K562 (cell line): Measurements from ENCODE around the gene LRRC74B. TPM values are rescaled to one million over a fixed set of nuclear protein-coding genes. Genes with fewer than 3 reads are reported as not detected.

ENCODE experiments used
- EGR1 ChIP-seq: fragments of 450-650 bp; conservative IDR thresholded peaks from 2 replicates; pipeline ENCODE4 v1.6.1; 2017; ENCODE audit warnings: mild to moderate bottlenecking
- KDM2B ChIP-seq: fragments of 250-450 bp; sonication (Bioruptor Pico); IDR thresholded peaks from 2 replicates; pipeline ENCODE4 v1.8.0; 2021; ENCODE audit warnings: mild to moderate bottlenecking, moderate library complexity
- KLF16 ChIP-seq: IDR thresholded peaks from 2 replicates; pipeline ENCODE4 v1.6.1; 2016; ENCODE audit warnings: antibody characterized with exemption
- MAFF ChIP-seq: IDR thresholded peaks from 2 replicates; pipeline ENCODE4 v1.6.1; 2012; ENCODE audit warnings: low read length, improper control_type of control experiment
- NRF1 ChIP-seq, 2 experiments: fragments of 450-650 bp; IDR thresholded peaks in 1 of 2; conservative IDR thresholded peaks in 1 of 2; 2 replicates each; pipeline ENCODE4 v1.6.1; 2014; ENCODE audit warnings: mild to moderate bottlenecking in 2 of 2
- POU5F1 ChIP-seq: fragments of 150-350 bp; IDR thresholded peaks from 2 replicates; pipeline ENCODE4 v1.6.1; 2014; ENCODE audit warnings: borderline replicate concordance, low read length, low read depth, mild to moderate bottlenecking; ENCODE audit not compliant: partially characterized antibody
- TAF9B ChIP-seq: fragments of 450-650 bp; IDR thresholded peaks from 2 replicates; pipeline ENCODE4 v1.6.1; 2018; ENCODE audit warnings: mild to moderate bottlenecking; ENCODE audit not compliant: partially characterized antibody
- TGIF2 ChIP-seq: sonication (generic); formaldehyde crosslinking; IDR thresholded peaks from 2 replicates; pipeline ENCODE4 v1.8.1; 2022; ENCODE audit warnings: mild to moderate bottlenecking, missing genetic modification reagents, moderate library complexity
- TOE1 ChIP-seq, 2 experiments: fragments of 450-650 bp in 1 of 2; sonication (generic) in 1 of 2; formaldehyde crosslinking in 1 of 2; IDR thresholded peaks; 2 replicates each; pipeline versions ENCODE4 v1.7.1 to v1.8.0; 2016 to 2022; ENCODE audit warnings: borderline replicate concordance in 2 of 2, mild to moderate bottlenecking in 2 of 2, antibody characterized with exemption in 1 of 2, inconsistent platforms in 1 of 2, low read depth in 1 of 2, missing genetic modification reagents in 1 of 2, moderate library complexity in 1 of 2
- TRIM24 ChIP-seq, 2 experiments: fragments of 450-650 bp; IDR thresholded peaks; 2 replicates each; pipeline ENCODE4 v1.6.1; 2016
- ZNF217 ChIP-seq: sonication (generic); formaldehyde crosslinking; IDR thresholded peaks from 2 replicates; pipeline ENCODE4 v1.8.0; 2022; ENCODE audit warnings: mild to moderate bottlenecking, missing genetic modification reagents
- polyA plus RNA-seq, 8 experiments: library from polyadenylated mRNA; depleted of rRNA in 4 of 8; stranded (reverse) in 5 of 8; unstranded in 3 of 8; fragments of >200 nt; fragmentation: Nextera tagmentation in 2 of 8; fragmentation: Illumina TruSeq in 1 of 8; extraction: Ambion mirVana in 2 of 8; extraction: Trizol in 1 of 8; gene quantifications; 2 replicates each; pipeline versions ENCODE4 v1.2.1 to v1.2.3, GENCODE V29; 2011 to 2014; ENCODE audit warnings: inconsistent platforms in 1 of 8, missing spikeins in 1 of 8
- total RNA-seq, 7 experiments: library from RNA; depleted of rRNA in 6 of 7; stranded (reverse); fragments of >200 nt in 6 of 7; fragmentation: Illumina TruSeq in 2 of 7; extraction: Trizol in 2 of 7; gene quantifications; 2 replicates each; pipeline versions ENCODE4 v1.2.1 to v1.2.3, GENCODE V29; 2011 to 2021; ENCODE audit warnings: low replicate concordance in 1 of 7
- TF ChIP-seq, protein P1 (sequence below), 3 experiments: fragments of 200-800 bp in 1 of 3; fragments of 250-450 bp in 1 of 3; fragments of 450-650 bp in 1 of 3; sonication (Bioruptor Pico) in 1 of 3; sonication (Bioruptor generic) in 1 of 3; formaldehyde crosslinking in 1 of 3; IDR thresholded peaks; 2 replicates each; pipeline versions ENCODE4 v1.6.1 to v1.8.0; 2016 to 2022; ENCODE audit warnings: mild to moderate bottlenecking in 2 of 3, missing genetic modification characterization in 2 of 3, missing compliant biosample characterization in 1 of 3, moderate library complexity in 1 of 3
- TF ChIP-seq, protein P2 (sequence below): IDR thresholded peaks from 2 replicates; pipeline ENCODE4 v1.6.1; 2014; ENCODE audit warnings: antibody characterized with exemption
- TF ChIP-seq, protein P3 (sequence below): sonication (generic); formaldehyde crosslinking; IDR thresholded peaks from 2 replicates; pipeline ENCODE4 v1.9.0; 2022; ENCODE audit warnings: mild to moderate bottlenecking, missing genetic modification reagents
- TF ChIP-seq, protein P4 (sequence below): fragments of 450-650 bp; IDR thresholded peaks from 2 replicates; pipeline ENCODE4 v1.6.1; 2016; ENCODE audit warnings: mild to moderate bottlenecking
- TF ChIP-seq, protein P5 (sequence below): fragments of 250-450 bp; sonication (Bioruptor Pico); IDR thresholded peaks from 2 replicates; pipeline ENCODE4 v1.4.0; 2020

LRRC74B gene
- total and polyA plus RNA-seq, 9 of the 15 experiments (the other 6 are each of a cell fraction or from before 2014, with no cell fraction given), result not detected

DNA sequence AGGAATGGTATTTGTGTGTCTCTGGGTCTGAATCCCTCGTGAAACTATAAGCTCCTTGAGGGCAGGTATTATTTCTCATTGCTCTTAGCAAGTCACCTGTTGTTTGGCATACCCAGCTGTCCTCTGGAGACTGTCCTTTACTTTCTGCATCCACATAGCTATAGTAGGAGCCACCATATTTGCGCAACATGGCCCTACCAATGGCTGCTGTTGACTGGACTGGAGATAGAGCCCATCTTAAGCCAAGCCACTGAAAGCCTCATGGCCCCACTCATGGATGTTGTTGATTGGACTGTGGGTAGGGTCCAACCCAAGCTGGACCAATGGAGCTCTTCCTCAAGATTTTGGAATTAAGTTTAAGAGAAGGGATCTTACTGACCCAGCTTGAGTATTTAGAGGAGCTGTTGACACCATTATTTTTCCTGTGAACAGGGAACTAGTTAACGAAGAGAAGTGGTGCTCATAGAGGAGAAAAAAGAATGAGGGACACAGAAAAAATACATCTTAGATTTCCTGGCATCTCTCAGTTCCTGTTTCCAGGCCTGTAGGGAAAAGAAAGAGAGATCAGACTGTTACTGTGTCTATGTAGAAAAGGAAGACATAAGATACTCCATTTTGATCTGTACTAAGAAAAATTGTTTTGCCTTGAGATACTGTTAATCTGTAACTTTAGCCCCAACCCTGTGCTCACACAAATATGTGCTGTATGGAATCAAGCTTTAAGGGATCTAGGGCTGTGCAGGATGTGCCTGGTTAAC lies 47.2 kb downstream of the LRRC74B start (continued):
- TF ChIP-seq, protein P1, sequence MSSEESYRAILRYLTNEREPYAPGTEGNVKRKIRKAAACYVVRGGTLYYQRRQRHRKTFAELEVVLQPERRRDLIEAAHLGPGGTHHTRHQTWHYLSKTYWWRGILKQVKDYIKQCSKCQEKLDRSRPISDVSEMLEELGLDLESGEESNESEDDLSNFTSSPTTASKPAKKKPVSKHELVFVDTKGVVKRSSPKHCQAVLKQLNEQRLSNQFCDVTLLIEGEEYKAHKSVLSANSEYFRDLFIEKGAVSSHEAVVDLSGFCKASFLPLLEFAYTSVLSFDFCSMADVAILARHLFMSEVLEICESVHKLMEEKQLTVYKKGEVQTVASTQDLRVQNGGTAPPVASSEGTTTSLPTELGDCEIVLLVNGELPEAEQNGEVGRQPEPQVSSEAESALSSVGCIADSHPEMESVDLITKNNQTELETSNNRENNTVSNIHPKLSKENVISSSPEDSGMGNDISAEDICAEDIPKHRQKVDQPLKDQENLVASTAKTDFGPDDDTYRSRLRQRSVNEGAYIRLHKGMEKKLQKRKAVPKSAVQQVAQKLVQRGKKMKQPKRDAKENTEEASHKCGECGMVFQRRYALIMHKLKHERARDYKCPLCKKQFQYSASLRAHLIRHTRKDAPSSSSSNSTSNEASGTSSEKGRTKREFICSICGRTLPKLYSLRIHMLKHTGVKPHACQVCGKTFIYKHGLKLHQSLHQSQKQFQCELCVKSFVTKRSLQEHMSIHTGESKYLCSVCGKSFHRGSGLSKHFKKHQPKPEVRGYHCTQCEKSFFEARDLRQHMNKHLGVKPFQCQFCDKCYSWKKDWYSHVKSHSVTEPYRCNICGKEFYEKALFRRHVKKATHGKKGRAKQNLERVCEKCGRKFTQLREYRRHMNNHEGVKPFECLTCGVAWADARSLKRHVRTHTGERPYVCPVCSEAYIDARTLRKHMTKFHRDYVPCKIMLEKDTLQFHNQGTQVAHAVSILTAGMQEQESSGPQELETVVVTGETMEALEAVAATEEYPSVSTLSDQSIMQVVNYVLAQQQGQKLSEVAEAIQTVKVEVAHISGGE (CRISPR knock-in tag; IDR thresholded peaks at IDR 0.05), result peak in 1 of 3 experiments; percentile 28; a peak in 1 of 6 replicates
- TF ChIP-seq, protein P2, sequence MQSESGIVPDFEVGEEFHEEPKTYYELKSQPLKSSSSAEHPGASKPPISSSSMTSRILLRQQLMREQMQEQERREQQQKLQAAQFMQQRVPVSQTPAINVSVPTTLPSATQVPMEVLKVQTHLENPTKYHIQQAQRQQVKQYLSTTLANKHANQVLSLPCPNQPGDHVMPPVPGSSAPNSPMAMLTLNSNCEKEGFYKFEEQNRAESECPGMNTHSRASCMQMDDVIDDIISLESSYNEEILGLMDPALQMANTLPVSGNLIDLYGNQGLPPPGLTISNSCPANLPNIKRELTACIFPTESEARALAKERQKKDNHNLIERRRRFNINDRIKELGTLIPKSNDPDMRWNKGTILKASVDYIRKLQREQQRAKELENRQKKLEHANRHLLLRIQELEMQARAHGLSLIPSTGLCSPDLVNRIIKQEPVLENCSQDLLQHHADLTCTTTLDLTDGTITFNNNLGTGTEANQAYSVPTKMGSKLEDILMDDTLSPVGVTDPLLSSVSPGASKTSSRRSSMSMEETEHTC, result no peak
- TF ChIP-seq TGIF2 (no peak), KDM2B (CRISPR knock-in tag) (no peak), NRF1 (conservative IDR thresholded peaks at IDR 0.05 in 1 of 2, IDR thresholded peaks at IDR 0.05 in 1 of 2) (no peak), EGR1 (no peak), TAF9B (no peak), TRIM24 (IDR thresholded peaks at IDR 0.05) (peak; percentile 57 to 75; a peak in 2 of 4 replicates), POU5F1 (no peak), MAFF (no peak), ZNF217 (CRISPR knock-in tag) (no peak), KLF16 (no peak), TOE1 (IDR thresholded peaks at IDR 0.05; ENCODE audit: borderline replicate concordance) (no peak), TOE1 (CRISPR knock-in tag; IDR thresholded peaks at IDR 0.05; ENCODE audit: borderline replicate concordance, low read depth) (no peak)
- TF ChIP-seq, protein P3, sequence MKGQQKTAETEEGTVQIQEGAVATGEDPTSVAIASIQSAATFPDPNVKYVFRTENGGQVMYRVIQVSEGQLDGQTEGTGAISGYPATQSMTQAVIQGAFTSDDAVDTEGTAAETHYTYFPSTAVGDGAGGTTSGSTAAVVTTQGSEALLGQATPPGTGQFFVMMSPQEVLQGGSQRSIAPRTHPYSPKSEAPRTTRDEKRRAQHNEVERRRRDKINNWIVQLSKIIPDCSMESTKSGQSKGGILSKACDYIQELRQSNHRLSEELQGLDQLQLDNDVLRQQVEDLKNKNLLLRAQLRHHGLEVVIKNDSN, result no peak
- TF ChIP-seq, protein P4, sequence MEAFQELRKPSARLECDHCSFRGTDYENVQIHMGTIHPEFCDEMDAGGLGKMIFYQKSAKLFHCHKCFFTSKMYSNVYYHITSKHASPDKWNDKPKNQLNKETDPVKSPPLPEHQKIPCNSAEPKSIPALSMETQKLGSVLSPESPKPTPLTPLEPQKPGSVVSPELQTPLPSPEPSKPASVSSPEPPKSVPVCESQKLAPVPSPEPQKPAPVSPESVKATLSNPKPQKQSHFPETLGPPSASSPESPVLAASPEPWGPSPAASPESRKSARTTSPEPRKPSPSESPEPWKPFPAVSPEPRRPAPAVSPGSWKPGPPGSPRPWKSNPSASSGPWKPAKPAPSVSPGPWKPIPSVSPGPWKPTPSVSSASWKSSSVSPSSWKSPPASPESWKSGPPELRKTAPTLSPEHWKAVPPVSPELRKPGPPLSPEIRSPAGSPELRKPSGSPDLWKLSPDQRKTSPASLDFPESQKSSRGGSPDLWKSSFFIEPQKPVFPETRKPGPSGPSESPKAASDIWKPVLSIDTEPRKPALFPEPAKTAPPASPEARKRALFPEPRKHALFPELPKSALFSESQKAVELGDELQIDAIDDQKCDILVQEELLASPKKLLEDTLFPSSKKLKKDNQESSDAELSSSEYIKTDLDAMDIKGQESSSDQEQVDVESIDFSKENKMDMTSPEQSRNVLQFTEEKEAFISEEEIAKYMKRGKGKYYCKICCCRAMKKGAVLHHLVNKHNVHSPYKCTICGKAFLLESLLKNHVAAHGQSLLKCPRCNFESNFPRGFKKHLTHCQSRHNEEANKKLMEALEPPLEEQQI, result no peak
- TF ChIP-seq, protein P5, sequence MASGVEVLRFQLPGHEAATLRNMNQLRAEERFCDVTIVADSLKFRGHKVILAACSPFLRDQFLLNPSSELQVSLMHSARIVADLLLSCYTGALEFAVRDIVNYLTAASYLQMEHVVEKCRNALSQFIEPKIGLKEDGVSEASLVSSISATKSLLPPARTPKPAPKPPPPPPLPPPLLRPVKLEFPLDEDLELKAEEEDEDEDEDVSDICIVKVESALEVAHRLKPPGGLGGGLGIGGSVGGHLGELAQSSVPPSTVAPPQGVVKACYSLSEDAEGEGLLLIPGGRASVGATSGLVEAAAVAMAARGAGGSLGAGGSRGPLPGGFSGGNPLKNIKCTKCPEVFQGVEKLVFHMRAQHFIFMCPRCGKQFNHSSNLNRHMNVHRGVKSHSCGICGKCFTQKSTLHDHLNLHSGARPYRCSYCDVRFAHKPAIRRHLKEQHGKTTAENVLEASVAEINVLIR, result no peak
